ENCODE data around the gene SLC23A2.

Gene SLC23A2

DNA sequence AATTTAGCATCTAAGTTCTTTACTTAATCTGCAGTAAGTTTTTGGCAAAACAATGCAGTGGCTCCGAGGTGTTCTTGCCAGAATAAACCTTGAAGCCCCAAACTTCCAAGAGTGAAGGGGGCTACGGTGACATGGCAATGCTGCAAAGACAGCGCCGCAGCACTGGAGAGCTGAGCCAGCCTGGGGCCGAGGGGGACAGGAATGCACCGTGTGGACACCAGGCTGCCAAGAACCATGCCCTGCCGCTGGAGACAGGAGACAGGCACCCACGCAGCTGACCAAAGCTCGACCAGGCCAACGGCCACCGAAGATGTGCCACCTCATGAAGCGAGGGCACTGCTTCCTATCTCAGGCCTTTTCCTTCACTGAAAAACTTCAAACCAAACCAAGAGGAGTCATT is 146.2 kb downstream of the SLC23A2 start:
- TF ChIP-seq, protein P1, sequence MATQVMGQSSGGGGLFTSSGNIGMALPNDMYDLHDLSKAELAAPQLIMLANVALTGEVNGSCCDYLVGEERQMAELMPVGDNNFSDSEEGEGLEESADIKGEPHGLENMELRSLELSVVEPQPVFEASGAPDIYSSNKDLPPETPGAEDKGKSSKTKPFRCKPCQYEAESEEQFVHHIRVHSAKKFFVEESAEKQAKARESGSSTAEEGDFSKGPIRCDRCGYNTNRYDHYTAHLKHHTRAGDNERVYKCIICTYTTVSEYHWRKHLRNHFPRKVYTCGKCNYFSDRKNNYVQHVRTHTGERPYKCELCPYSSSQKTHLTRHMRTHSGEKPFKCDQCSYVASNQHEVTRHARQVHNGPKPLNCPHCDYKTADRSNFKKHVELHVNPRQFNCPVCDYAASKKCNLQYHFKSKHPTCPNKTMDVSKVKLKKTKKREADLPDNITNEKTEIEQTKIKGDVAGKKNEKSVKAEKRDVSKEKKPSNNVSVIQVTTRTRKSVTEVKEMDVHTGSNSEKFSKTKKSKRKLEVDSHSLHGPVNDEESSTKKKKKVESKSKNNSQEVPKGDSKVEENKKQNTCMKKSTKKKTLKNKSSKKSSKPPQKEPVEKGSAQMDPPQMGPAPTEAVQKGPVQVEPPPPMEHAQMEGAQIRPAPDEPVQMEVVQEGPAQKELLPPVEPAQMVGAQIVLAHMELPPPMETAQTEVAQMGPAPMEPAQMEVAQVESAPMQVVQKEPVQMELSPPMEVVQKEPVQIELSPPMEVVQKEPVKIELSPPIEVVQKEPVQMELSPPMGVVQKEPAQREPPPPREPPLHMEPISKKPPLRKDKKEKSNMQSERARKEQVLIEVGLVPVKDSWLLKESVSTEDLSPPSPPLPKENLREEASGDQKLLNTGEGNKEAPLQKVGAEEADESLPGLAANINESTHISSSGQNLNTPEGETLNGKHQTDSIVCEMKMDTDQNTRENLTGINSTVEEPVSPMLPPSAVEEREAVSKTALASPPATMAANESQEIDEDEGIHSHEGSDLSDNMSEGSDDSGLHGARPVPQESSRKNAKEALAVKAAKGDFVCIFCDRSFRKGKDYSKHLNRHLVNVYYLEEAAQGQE (IDR thresholded peaks at IDR 0.05; ENCODE audit: insufficient read depth in 1 of 2, low read depth in 2 of 2, low read length in 2 of 2) = no peak
- TF ChIP-seq POLR2AphosphoS5 (IDR thresholded peaks at IDR 0.05; ENCODE audit: low read depth, low read length) (no peak), TAF1 (IDR thresholded peaks at IDR 0.05; ENCODE audit: borderline replicate concordance, insufficient read depth, low read length) (no peak), SIN3A (IDR thresholded peaks at IDR 0.05; ENCODE audit: borderline replicate concordance, insufficient read depth, low read length) (no peak), FOXP2 (optimal IDR thresholded peaks at IDR 0.05; ENCODE audit: borderline replicate concordance, extremely low read depth, extremely low read length, insufficient read depth) (no peak)

DNA sequence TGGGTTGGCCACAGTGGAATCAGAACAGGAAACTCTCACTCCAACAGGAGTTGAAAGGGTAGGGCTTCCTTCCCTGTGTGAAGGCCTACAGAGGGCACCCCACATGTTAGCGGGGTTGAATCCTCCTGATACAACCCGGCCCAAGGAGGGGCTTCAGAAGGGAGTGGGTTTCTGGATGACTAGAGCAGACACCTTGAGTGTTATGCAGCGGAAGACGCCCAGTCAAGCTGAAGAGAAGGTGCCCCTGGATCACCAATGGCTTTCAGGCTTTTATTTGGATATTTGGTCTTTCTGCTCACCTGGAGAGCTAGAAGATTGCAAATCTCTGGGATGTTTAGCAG is 146.8 kb downstream of the SLC23A2 start:
- TF ChIP-seq FOXP2 (optimal IDR thresholded peaks at IDR 0.05; ENCODE audit: borderline replicate concordance, extremely low read depth, extremely low read length, insufficient read depth) (no peak), SIN3A (IDR thresholded peaks at IDR 0.05; ENCODE audit: borderline replicate concordance, insufficient read depth, low read length) (no peak), POLR2AphosphoS5 (IDR thresholded peaks at IDR 0.05; ENCODE audit: low read depth, low read length) (no peak), TAF1 (IDR thresholded peaks at IDR 0.05; ENCODE audit: borderline replicate concordance, insufficient read depth, low read length) (no peak)
- TF ChIP-seq, protein P1 (IDR thresholded peaks at IDR 0.05; ENCODE audit: insufficient read depth in 1 of 2, low read depth in 2 of 2, low read length in 2 of 2) = no peak

DNA sequence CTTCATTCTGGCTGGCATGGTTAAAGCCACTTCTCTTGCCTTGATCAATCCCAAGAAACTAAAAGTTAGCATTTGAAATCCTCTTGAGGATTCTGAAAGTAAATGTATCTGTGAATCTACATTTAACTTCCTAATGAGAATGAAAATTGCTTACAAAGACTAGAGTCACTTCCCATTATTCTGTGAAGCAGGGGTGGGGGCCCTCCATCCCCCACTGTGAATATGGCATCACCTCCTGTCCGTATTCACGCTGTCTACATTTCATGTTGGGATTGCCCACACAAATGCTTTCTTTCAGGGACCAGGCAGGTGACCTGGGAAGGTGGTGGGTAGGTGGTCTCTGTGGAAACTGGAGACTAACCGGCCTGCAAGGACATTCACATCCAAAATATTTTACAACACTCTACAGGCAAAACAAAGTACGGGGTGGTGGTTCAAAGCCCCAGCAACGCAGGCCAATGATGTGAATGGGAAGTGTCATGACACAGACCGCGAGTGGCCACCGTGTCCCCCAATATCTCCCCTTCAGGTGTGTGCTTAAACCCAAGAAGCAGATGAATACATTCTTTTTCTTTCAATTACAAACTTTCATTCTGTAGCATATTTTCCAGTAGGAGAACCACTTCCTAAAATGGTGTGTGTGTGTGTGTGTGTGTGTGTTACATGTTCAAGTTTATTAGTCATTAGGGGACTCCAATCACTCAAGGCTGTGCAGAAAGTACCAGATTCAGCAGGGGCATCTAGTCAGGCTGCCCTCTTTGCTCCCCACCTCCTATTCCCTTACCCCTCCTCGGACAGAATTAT is 147.4 kb downstream of the SLC23A2 start:
- TF ChIP-seq SIN3A (IDR thresholded peaks at IDR 0.05; ENCODE audit: borderline replicate concordance, insufficient read depth, low read length) (no peak), FOXP2 (optimal IDR thresholded peaks at IDR 0.05; ENCODE audit: borderline replicate concordance, extremely low read depth, extremely low read length, insufficient read depth) (no peak), TAF1 (IDR thresholded peaks at IDR 0.05; ENCODE audit: borderline replicate concordance, insufficient read depth, low read length) (no peak), POLR2AphosphoS5 (IDR thresholded peaks at IDR 0.05; ENCODE audit: low read depth, low read length) (no peak)
- TF ChIP-seq, protein P1 (IDR thresholded peaks at IDR 0.05; ENCODE audit: insufficient read depth in 1 of 2, low read depth in 2 of 2, low read length in 2 of 2) = no peak

DNA sequence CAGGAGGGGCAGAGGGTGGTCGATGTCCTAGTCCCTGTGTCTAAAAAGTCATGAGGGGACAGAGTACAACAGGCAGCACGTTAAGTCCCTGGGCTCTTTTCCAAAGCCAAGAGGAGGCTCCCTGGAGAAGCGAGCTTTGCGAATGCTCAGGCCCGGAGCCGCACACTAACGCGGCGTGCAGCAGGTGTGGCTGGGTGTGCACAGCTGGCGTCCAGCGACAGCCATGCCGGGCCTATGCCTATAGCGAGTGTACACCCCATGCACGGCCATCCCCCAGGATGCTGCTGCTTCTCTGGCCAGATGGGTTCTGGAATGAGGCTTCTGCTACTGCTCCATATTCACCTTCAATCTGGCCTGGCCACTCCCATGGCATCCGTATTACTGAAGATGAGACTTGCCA is 148.3 kb downstream of the SLC23A2 start:
- TF ChIP-seq, protein P1 (IDR thresholded peaks at IDR 0.05; ENCODE audit: insufficient read depth in 1 of 2, low read depth in 2 of 2, low read length in 2 of 2) = no peak
- TF ChIP-seq FOXP2 (optimal IDR thresholded peaks at IDR 0.05; ENCODE audit: borderline replicate concordance, extremely low read depth, extremely low read length, insufficient read depth) (no peak), POLR2AphosphoS5 (IDR thresholded peaks at IDR 0.05; ENCODE audit: low read depth, low read length) (no peak), TAF1 (IDR thresholded peaks at IDR 0.05; ENCODE audit: borderline replicate concordance, insufficient read depth, low read length) (no peak), SIN3A (IDR thresholded peaks at IDR 0.05; ENCODE audit: borderline replicate concordance, insufficient read depth, low read length) (no peak)

Data from PFSK-1 (cell line).